GM18498 (cell line): Measurements from ENCODE around the gene FAM72B.
"Not testable (repeated sequence)": the region's sequence is repeated elsewhere in the genome, so short reads cannot be mapped to it uniquely, and the experiment has no call there.

Source experiments
- ATAC-seq: cut with Tn5 transposase; IDR thresholded peaks from one replicate; pipeline ENCODE4 v1.9.1; 2021; ENCODE audit warnings: mild to moderate bottlenecking, moderate library complexity; ENCODE audit not compliant: unreplicated experiment

FAM72B gene

DNA sequence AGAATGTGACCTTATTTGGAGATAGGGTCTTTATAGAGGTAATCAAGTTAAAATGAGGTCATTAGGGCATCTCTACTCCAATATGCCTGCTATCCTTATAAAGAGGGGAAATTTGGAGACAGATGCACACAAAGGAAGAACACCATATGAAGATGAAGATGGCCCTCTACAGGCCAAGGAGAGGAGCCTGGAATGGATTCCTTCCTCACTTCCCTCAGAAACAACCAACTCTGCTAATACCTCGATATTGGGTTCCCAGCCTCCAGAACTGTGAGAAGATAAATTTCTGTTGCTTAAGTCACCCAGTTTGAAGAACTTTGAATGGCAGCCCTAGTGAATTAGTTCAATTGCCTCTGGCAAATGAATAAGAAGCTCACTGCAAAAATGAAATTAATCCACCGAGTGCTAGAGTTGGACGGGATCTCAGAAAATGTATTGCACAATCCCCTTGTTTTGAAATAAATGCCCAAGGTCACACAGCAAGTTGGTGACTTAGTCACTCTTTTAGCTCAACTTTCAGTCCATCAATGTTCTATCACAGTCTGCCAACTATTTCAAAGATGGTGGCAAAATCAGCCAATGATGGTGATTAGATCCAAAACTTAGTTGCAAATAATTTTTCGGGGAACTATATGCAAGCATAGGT is 27.1 kb downstream of the FAM72B start:
- ATAC-seq, result not testable (repeated sequence)

DNA sequence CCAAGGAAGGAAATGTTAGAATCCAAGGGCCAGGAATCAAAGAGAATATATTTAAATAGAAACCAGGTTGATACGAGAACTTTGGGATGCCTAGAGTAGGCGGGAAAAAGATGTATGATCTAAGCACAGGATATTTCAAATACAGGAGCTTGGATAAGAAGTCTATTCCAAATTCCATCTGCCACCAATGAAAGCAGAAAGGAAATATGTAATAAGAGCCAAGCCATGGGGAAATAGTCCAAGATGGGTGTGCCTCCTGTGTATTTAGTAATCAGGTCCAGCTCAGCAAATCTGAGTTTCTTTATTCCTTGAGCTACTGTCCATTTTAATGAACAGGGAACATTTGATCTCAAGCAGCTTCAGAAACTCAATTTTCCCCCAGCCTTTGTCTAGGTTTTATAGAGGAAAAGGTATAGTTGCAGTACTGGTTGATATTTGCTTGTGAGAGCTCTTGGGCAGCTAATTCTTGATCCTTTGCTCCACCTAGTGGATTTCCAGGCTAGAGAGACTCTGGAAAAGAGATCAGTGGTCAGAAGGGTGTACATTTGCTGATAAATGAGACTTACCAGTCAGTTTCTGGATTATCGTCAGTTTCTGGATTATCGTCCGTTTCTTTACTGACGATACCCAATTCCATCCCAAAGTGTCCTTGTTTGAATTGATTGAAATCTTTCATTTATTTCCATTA is 28.3 kb downstream of the FAM72B start:
- ATAC-seq, result not testable (repeated sequence)

DNA sequence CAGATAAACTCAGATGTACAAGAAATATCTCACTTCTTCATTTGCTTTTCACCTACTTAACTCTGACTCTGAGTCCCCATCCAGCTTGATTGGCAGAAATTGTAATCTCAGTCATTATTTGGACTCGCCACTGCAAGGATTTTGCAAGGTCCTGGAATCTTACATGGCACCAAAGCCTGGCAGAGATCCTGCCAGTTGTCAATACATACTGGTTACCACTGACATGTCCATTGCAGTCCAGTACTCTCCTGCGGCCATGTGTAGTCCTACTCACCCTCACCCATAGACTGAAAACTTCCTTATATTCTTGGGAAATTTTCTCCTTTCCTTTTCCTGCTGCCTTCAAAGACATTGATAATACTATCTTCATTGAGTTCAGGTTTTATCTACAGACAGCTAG is 29.3 kb downstream of the FAM72B start:
- ATAC-seq, result not testable (repeated sequence)

DNA sequence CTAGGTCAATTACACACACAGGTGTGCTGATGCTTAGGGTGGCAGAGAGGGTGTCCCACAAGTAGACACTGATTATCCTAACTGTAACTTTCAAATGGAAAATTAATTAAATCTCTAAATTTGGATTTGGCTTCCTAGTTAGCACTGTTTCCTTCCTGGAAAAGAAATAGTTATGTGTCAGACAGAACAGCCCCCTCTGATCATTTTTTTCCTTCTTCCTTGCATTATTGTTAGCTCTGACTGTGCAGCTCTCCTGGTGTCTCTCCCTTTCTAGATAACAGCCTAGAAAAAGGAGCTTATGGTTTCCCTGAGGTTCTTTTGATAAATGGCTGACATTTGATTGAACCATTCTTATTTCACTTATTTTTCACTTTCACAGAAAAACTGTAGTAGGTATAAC is 31.4 kb downstream of the FAM72B start:
- ATAC-seq, result not testable (repeated sequence)

DNA sequence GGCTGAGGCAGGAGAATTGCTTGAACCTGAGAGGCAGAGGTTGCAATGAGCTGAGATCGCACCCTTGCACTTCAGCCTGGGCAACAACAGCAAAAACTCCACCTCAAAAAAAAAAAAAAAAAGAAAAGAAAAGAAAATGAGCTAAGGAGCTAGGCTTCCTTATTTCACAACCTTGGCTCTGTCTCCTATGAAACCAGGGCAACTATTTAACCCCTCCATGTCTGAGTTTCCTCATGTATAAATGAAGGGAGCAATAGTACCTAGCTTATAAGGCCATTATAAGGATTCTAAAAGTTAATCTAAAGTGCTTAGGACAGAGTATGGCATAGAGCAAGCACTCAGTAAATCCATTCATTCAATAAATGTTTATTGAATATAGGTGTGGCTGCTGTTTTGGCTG is 32.8 kb downstream of the FAM72B start:
- ATAC-seq, result not testable (repeated sequence)

DNA sequence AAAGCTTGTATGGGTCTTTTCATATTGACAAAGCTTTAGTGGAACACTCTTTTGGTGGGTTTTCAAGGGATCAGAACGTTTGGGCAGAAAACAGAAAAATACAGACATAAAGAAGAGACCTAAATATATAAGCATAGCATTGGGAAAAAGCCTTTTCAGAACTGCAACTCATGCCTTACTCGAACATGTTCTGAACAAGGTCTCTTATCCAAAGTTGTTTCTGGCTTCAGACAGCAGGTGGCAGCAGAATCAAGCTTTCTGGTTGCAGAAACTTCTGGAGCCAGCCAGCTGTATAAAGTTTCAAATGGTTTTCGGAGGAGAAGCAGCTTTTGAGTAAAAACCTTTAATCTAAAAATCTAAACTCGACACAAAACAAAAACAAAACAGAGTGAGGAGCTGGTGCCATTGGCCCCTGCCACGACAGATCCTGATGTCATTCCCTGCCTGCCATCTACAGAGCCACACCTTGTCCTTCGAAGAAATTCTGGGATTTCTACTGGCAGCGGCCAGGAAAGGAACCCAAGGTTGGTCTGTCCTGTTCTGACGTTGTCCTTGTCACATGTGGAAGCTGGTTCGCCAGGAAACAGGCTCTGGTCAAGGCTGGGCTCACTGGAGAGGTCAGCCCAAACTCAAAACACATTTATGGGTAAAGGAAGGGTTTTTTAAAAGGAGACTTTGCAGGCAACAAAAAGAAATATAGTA is 35.5 kb downstream of the FAM72B start:
- ATAC-seq, result not testable (repeated sequence)

DNA sequence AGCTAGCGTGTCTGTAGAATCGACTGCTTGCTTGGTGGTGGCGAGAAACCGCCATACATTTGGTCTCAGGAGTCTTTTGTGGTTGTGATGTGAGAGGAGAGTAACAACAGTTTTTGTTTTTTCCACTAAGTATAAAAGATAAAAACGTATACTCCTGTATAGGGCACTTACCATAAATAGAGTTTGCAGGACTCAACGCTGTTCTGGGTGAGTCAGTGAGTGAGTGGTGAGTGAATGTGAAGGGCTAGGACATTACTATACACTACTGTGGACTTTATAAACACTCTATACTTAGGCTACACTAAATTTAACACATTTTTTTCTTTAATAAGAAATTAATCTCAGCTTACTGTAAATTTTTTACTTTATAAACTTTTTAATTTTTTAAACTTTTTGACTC is 43.7 kb downstream of the FAM72B start:
- not testable (repeated sequence) for ATAC-seq

DNA sequence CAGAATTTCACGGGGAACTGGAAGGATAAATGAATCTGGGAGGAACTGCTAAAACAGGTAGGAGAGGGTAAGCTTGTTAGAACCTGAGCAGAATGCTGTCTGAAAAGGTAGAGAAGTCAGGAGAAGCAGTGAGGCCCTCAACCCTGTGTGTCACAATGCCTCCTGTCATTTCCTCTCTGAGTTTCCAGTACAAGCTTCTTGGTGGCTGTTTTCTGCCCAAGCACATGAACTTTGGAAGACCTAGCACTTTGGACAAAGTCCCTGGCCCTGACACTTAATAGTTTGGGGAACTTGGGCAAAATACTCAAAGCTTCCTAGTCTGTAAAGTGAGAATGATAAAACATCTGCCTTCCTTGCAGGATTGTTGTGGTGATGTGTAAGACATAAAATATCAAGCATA is 52.6 kb downstream of the FAM72B start:
- ATAC-seq, result not testable (repeated sequence)

DNA sequence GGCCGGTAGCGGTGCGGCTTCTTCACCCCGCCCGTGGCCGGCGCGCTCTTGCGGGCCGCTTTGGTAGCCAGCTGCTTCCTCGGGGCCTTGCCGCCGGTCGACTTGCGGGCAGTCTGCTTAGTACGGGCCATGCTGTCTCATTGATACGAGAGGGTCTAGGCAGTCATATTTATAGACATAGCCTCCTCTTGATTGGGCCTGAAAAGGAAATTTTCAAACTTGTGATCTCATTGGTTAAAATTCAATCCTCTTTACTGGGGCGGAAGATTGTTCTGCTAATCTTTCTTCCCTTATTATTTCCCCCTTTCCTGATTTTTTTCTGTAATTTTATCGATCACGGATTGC is 65.7 kb downstream of the FAM72B start:
- ATAC-seq, result not testable (repeated sequence)
